OCI-LY7 (cell line): ENCODE results near the gene SH3YL1.

Experiments
- CTCF ChIP-seq: fragments of 200-600 bp; sonication (generic); conservative IDR thresholded peaks from 2 replicates; pipeline ENCODE4 v1.5.1; 2014; ENCODE audit warnings: mild to moderate bottlenecking, antibody characterized with exemption, low read length, moderate library complexity, mixed read lengths
- EZH2phosphoT487 ChIP-seq: fragments of 200-600 bp; sonication (generic); IDR thresholded peaks from 2 replicates; pipeline ENCODE4 v1.6.1; 2018; ENCODE audit warnings: low read depth, borderline replicate concordance, mild to moderate bottlenecking, mixed run types, antibody characterized with exemption, low read length, moderate library complexity, mixed read lengths

GRCh38 chr2:175161-175786, 88.6 kb downstream of the SH3YL1 start:
- TF ChIP-seq EZH2phosphoT487: no peak
- no peak for TF ChIP-seq CTCF
